Mononuclear cell (primary cell): ENCODE data around the gene IQCK. TPM values are rescaled to one million over a fixed set of nuclear protein-coding genes. Genes with fewer than 3 reads are reported as not detected.
"Not testable (repeated sequence)": the region's sequence is repeated elsewhere in the genome, so short reads cannot be mapped to it uniquely, and the experiment has no call there.

Experiments used
- H3K27me3 ChIP-seq: 2 replicates; pipeline ENCODE4 v1.6.0; 2011; ENCODE audit warnings: low read length, control low read depth; ENCODE audit not compliant: insufficient read depth
- H3K4me1 ChIP-seq: 2 replicates; pipeline ENCODE4 v1.5.1; 2011; ENCODE audit warnings: mild to moderate bottlenecking, low read length, control low read depth; ENCODE audit not compliant: insufficient read depth
- H3K4me3 ChIP-seq: 2 replicates; pipeline ENCODE4 v1.5.1; 2011; ENCODE audit warnings: mild to moderate bottlenecking, low read length, moderate library complexity
- H3K9me3 ChIP-seq: 2 replicates; pipeline ENCODE4 v1.5.1; 2011; ENCODE audit warnings: low read depth, mild to moderate bottlenecking, control low read depth, low read length
- total RNA-seq: library from RNA; depleted of rRNA; stranded (reverse); fragments of >200 nt; gene quantifications from one replicate; pipeline ENCODE4 v1.2.3, GENCODE V29; 2012

IQCK gene
- total RNA-seq, 1 donor = 1.9 TPM

DNA sequence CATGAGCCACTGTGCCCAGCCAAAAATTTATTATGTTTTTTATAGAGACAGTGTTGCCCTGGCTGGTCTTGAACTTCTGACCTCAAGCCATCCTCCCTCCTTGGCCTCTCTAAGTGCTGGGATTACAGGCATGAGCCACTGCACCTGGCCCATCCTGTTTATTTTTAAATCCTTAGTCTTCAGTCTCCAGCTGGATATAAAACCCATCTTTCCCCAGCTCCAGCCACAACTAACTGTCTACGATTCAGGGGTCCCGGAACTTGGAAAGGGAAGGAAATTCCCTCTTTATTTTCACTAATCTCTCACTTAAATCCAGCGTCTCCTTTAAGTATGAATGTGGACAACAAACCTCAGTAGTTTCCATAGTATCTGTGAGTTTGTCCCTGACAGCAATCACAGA lies 62.2 kb downstream of the IQCK start:
- Histone ChIP-seq H3K9me3 (no peaks in the 10 kb centered on the region), H3K4me1 (no peaks in the 10 kb centered on the region), H3K4me3 (no peak overlapping the region), H3K27me3 (no peaks in the 10 kb centered on the region)

DNA sequence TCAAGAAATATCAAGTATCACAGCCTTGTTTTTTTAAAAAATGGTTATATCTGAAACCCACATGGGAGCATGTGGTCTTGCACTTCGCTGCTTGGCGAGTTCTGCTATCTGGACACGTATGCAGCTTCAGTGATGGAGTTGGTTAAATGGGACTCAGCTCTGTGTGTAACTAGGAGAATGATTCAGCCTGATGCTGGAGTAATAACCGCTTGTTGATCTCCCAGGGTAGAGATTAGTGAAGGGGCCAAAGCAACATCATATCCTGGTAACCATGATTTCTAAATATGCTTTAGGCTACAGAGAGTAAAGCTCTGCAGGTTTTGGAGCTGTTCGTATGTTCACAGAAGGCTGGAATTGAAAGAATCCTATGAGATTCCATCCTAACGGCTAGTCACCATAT lies 63.2 kb downstream of the IQCK start:
- Histone ChIP-seq H3K9me3 (no peaks in the 10 kb centered on the region), H3K4me3 (no peak overlapping the region), H3K27me3 (no peaks in the 10 kb centered on the region), H3K4me1 (no peaks in the 10 kb centered on the region)

DNA sequence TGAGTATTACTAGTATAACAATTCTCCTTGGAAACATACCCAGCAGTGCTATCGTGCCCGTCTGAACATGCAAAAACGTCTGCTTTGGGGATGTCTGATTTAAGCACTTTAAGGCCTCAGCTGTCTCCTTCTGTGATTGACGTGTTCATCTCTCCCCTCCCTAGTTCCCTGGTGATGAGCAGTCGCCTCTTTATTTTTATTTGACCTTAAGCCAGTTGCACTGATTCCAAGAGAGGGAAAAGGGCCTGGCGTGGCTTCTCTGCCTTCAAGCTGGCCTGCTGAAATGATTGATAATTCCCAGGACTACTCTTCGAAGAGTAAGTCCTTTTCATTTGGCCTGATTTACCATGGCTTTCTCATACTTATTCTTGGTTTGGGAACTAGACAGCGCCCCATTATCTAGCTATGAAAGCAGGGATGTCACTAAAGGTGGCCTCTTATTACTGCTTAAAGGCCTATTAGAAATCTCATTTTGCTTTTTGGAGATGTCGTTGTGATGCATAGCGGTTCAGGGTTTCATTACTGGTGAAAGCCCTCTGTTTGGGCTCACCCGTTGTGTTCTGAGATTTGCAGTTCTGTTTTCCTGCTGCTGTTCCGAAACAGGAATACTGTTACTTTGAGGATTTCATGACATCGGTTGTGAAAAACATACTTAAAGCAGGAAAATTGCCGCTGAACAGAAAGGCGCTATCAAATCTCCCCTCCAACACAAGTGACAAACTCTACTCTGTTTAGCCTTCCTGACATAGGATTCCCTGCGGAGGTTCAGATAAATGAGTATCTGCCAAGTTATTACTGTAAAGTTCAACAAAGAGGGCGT lies 65.5 kb downstream of the IQCK start:
- no peak overlapping the region for H3K4me3 ChIP-seq
- H3K9me3 ChIP-seq = no peaks in the 10 kb centered on the region
- H3K4me1 ChIP-seq = no peaks in the 10 kb centered on the region
- H3K27me3 ChIP-seq = no peaks in the 10 kb centered on the region

DNA sequence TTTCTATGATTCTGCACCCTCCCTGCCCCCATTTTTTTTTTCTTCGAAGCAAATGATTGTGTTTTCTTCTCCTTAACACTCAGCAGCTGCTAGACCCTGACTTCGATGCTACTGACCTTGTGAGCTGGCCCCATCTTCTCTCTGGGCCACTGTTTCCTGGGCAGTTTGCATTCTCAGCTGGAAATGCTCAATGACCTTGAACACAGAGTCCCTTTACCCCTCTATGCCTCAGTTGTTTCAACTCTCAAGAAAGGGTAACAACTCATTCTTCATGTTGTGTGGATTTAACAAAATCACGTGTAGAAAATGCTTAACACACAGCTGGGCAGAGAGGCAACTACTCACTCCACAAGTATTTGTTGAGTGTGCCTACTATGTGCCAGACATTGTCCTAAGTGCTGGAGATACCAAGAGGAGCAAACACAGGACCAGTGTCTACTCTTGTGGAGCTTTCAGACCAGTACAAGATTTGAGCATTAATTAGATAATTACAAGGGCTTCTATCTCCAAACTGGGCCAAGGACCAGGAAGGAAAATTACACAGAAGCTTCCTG lies 66.2 kb downstream of the IQCK start:
- H3K4me1 ChIP-seq = no peaks in the 10 kb centered on the region
- H3K4me3 ChIP-seq = no peak overlapping the region
- H3K27me3 ChIP-seq = no peaks in the 10 kb centered on the region
- H3K9me3 ChIP-seq = no peaks in the 10 kb centered on the region

DNA sequence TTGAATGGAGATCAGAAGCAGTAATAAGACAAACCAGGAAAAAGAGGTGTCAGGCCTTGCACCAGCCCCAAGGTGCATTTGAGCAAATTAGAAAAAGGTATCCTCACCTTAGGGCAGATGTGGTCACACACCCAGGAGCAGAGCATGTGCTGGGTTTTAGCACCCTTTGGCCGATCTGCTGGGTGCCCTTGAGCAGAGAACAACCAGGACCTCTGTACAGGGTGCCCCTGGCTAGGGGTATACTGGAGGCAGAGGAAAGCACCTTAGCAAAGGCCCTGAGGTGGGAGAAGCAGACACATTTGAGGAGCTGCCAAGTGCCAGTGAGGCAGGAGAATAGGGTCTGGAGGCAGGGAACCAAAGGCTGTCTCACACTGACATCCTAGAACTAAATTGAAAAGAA lies 67.0 kb downstream of the IQCK start:
- H3K4me3 ChIP-seq = no peak overlapping the region
- H3K9me3 ChIP-seq = no peaks in the 10 kb centered on the region
- H3K4me1 ChIP-seq = no peaks in the 10 kb centered on the region
- no peaks in the 10 kb centered on the region for H3K27me3 ChIP-seq

DNA sequence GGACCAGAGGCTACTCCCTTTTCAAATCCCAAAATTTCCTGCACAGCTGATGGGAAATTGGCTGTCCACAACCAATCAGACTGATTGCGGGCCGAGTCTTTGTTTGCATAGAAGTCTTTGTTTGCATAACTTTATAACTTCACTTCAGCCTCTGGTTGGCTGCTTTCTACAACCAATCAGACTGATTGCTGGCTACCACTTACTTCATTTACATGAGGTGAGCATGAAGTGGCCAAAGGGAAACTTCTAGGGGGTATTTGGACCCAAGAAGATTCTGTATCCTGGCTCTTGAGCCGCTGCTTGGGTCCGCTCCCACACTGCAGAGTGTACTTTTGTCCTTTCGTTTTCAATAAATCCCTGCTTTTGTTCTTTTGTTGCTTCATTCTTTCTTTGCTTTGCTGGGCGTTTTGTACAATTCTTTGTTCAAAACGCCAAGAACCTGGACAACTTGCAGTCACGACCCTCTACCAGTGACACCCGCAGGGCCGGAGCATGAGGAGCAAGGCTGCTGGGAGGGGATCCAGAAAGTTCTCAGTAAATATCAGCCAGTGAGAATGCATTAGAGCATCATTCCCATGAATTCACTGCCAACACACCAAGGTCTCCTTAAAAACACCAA lies 67.5 kb downstream of the IQCK start:
- Histone ChIP-seq H3K4me3 (no peak overlapping the region), H3K4me1 (no peaks in the 10 kb centered on the region), H3K27me3 (no peaks in the 10 kb centered on the region), H3K9me3 (no peaks in the 10 kb centered on the region)

DNA sequence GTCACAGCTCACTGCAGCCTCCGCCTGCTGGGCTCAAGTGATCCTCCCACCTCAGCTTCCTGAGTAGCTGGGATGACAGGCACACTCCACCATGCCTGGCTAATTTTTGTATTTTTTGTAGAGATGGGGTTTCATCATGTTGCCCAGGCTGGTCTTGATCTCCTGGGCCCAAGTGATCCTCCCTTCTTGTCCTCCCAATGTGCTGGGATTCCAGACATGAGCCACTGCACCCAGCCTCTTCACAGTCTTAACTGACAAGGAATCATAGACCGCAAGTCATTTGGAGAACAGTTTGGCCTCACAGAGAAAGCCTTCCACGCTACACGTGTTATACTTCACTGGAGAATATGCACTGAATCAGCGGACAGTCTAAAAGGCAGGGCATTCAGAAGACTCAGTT lies 83.3 kb downstream of the IQCK start:
- not testable (repeated sequence) for H3K4me1 ChIP-seq, H3K9me3 ChIP-seq, H3K4me3 ChIP-seq, H3K27me3 ChIP-seq

DNA sequence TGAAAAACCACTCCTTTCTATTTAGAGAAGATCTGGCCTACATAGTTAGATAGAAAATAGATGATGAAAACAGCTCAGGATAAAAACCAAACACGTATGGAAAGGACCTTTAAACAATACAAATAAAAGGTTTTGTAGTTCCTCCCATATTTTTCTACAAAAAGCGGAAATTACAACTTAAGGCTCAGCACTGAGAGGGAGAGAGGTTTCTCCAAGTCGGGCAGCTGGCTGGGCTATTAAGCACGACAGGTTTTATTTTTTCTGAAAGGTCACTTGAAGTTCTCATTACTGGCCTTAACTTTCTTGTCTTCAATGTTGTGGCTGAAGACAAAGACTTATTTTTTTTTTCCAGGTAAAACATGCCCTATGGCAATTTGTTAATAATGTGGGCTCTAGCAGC lies 83.8 kb downstream of the IQCK start:
- not testable (repeated sequence) for H3K27me3 ChIP-seq, H3K4me3 ChIP-seq, H3K9me3 ChIP-seq, H3K4me1 ChIP-seq

DNA sequence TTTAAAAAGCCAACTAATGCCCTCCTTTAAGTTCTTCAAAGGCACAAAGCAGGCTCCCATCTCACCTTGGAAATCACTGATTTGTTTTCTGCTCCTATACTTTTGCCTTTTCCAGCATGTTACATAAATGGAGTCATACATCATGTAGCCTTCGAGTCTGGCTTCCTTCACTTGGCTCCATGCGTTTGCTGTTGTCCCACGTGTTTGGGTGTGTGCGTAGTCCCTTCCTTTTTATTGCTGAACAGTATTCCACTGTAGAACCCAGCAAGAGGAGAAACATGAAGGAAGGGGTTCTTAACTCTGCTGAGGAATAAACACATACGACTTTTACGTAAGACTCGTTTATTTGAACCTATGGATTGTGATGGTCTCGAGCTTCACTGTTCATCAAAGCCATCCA lies 84.5 kb downstream of the IQCK start:
- Histone ChIP-seq H3K9me3 (no peaks in the 10 kb centered on the region), H3K4me1 (peaks cover 10% of the 10 kb centered on the region), H3K27me3 (no peaks in the 10 kb centered on the region), H3K4me3 (no peak overlapping the region)

DNA sequence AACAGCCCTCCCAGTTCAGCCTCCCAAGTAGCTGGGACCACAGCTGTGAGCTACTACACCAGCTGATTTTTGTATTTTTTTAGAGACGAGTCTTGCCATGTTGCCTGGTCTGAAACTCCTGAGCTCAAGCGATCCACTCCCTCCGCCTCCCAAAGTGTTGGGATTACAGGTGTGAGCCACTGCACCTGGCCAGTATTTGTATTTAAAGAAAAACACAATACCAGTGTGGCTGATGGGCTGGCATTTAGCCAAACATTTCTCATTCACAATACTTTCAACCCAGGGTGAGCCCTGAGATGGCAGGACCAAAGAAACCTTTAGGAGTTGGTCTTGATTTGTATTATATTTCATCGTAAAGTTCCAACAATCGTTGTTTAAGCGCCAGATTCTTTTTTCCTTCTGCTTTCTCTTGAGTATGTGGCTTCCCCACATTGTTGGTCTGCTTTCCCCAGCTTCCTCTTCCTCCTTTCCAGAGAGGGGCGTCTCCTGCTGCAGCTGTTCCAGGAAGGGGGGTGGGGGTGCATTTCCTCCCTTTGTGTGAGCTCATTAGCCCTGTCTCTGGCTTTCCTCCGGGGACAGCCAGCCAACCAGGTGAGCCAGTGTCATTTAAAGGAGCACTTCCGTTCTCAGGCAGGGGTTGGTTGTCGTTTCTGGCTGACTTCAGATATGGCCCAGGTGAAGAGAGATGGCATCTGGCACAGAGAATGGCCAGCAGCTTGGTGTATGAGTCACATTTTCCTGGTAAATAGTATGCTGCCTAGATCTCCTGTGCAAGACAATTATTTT lies 86.7 kb downstream of the IQCK start:
- Histone ChIP-seq H3K4me3 (no peak overlapping the region), H3K4me1 (peaks cover 13% of the 10 kb centered on the region), H3K9me3 (no peaks in the 10 kb centered on the region), H3K27me3 (no peaks in the 10 kb centered on the region)

DNA sequence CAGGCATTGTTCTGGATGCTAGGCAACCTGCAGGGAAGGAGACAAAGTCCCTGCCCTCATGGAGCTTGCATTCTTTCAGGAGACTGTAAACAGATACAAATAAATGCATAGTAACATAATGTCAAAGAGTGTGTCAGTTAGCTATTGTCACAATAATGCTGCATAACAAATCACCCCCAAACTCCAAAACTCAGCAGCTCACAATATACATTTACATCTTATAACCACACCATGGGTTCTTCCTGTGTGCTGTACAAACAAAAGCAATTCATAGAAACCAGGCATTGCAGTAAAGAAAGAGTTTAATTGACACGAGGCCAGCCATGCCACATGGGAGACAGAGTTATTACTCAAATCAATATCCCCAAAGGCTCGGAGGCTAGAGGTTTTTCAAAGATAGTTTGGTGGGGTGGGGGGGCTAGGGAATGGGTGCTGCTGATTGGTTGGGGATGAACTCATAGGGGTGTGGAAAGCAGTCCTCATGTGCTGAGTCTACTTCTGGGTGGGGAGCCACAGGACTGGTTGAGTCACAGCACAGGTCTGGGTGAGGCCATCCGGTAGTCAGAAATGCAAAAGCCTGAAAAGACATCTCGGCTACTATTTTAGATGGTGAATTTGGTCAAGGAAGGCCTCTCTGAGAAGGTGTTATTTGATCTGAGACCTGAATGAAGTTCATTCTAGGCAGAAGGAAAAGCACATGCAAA lies 87.5 kb downstream of the IQCK start:
- no peak overlapping the region for H3K4me3 ChIP-seq
- H3K9me3 ChIP-seq = no peaks in the 10 kb centered on the region
- H3K27me3 ChIP-seq = no peaks in the 10 kb centered on the region
- peaks cover 13% of the 10 kb centered on the region for H3K4me1 ChIP-seq

DNA sequence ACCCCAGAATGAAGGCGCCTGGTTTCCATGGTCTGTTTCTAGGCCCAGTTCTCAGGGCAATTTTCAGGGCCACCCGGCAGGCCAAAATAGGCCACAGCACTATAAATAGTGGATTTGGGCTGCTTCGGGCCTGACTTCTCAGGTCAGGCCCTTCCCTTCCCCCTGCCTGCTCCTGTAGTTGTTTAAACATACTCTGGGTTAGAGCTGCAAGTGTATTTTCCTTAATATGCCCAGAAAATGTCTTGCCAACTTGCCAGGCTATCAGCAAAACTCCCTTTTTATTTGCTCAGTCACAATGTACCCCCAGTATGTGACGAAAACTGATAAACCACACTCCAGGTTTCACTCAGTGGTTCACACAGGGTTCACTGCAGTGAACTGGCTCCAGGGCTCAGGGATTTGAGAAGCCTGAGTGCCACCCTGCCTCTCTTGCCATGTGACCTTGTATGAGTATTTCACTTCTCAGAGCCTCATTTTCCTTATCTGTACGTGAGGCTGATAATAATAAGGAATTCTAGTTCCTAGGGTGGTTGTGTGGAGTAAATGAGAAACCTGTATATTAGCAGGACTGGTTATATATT lies 90.1 kb downstream of the IQCK start:
- H3K9me3 ChIP-seq = no peaks in the 10 kb centered on the region
- H3K27me3 ChIP-seq = no peaks in the 10 kb centered on the region
- peaks cover 13% of the 10 kb centered on the region for H3K4me1 ChIP-seq
- no peak overlapping the region for H3K4me3 ChIP-seq

DNA sequence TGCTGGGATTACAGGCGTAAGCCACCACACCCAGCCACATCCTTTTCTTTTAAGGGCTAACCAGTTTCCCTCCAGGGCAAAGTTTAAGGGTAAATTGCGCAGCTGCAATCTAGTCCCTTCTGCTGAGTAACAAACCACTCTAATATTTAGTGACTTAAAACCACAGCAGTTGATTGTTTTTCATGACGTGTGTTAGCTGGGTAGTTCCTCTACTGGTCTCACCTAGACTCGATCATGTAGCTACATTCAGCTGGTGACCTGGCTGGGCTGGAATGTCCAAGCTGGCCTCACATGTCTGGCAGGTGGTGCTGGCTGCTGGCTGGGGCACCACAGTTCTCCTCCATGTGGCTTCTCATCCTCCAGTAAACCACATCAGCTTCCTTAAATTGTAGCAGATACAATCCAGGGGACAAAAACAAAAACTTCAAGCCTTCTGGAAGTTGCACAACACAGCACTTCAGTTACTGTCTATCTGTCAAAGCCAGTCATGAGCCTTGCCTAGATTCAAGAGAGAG lies 91.1 kb downstream of the IQCK start:
- no peaks in the 10 kb centered on the region for H3K9me3 ChIP-seq
- no peaks in the 10 kb centered on the region for H3K27me3 ChIP-seq

DNA sequence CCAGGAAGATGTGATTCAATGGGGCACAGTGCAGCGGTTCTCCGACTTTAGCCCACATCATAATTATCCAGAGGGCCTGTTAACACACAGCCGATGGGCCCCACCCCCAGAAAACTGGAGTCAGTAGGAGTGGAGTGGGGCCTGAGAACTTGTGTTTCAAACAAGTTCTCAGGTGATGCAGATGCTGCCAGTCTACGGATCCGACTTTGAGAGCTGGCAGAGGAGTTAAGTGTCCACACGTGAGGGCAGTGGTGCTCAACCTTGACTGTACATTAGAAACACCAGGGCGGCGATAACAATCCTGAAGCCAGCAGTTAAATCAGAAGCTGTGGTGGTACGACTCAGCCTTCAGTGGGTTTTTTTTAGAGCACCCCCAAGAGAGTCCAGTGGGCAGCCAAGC lies 91.6 kb downstream of the IQCK start:
- no peaks in the 10 kb centered on the region for H3K9me3 ChIP-seq
- H3K27me3 ChIP-seq = no peaks in the 10 kb centered on the region
- H3K4me1 ChIP-seq = peaks cover 7% of the 10 kb centered on the region
- no peak overlapping the region for H3K4me3 ChIP-seq

More for the DNA sequence above, 91.1 kb downstream of the IQCK start:
- H3K4me1 ChIP-seq = peaks cover 12% of the 10 kb centered on the region
- no peak overlapping the region for H3K4me3 ChIP-seq
